Measurements from ENCODE around the gene GDF2.

DNA sequence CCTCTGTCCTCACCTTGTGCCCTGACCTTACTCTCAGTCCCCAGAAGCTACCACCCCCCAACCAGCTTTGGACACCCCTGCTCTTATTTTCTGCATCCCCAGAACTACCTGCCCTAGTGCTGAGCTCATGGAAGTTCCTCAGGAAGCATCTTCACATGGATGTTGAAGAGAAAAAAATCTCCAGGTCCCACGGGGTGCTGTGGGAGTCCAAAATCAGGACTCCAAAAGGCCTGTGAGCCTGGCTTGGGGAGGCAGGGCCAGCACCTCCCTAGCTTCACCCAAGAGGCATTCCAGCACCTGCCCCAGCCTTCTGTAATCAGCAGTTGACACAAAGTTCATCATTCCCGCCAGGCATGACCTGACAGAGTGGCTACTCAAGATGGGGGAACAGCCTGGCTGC lies 43.0 kb upstream of the GDF2 start:
- TF ChIP-seq, protein P1, sequence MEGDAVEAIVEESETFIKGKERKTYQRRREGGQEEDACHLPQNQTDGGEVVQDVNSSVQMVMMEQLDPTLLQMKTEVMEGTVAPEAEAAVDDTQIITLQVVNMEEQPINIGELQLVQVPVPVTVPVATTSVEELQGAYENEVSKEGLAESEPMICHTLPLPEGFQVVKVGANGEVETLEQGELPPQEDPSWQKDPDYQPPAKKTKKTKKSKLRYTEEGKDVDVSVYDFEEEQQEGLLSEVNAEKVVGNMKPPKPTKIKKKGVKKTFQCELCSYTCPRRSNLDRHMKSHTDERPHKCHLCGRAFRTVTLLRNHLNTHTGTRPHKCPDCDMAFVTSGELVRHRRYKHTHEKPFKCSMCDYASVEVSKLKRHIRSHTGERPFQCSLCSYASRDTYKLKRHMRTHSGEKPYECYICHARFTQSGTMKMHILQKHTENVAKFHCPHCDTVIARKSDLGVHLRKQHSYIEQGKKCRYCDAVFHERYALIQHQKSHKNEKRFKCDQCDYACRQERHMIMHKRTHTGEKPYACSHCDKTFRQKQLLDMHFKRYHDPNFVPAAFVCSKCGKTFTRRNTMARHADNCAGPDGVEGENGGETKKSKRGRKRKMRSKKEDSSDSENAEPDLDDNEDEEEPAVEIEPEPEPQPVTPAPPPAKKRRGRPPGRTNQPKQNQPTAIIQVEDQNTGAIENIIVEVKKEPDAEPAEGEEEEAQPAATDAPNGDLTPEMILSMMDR (conservative IDR thresholded peaks at IDR 0.05; ENCODE audit: low read depth in 2 of 2), result no peak
- no peak for TF ChIP-seq CREB1 (CRISPR knock-in tag; IDR thresholded peaks at IDR 0.05; ENCODE audit: low read depth)
- no peak for TF ChIP-seq EZH2phosphoT487 (IDR thresholded peaks at IDR 0.05; ENCODE audit: unreplicated experiment)
- TF ChIP-seq, protein P2, sequence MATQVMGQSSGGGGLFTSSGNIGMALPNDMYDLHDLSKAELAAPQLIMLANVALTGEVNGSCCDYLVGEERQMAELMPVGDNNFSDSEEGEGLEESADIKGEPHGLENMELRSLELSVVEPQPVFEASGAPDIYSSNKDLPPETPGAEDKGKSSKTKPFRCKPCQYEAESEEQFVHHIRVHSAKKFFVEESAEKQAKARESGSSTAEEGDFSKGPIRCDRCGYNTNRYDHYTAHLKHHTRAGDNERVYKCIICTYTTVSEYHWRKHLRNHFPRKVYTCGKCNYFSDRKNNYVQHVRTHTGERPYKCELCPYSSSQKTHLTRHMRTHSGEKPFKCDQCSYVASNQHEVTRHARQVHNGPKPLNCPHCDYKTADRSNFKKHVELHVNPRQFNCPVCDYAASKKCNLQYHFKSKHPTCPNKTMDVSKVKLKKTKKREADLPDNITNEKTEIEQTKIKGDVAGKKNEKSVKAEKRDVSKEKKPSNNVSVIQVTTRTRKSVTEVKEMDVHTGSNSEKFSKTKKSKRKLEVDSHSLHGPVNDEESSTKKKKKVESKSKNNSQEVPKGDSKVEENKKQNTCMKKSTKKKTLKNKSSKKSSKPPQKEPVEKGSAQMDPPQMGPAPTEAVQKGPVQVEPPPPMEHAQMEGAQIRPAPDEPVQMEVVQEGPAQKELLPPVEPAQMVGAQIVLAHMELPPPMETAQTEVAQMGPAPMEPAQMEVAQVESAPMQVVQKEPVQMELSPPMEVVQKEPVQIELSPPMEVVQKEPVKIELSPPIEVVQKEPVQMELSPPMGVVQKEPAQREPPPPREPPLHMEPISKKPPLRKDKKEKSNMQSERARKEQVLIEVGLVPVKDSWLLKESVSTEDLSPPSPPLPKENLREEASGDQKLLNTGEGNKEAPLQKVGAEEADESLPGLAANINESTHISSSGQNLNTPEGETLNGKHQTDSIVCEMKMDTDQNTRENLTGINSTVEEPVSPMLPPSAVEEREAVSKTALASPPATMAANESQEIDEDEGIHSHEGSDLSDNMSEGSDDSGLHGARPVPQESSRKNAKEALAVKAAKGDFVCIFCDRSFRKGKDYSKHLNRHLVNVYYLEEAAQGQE (IDR thresholded peaks at IDR 0.05; ENCODE audit: unreplicated experiment), result no peak
- no peak for TF ChIP-seq STAT1 (IDR thresholded peaks at IDR 0.05; ENCODE audit: unreplicated experiment)
- no peak for TF ChIP-seq POLR2AphosphoS5 (IDR thresholded peaks at IDR 0.05; ENCODE audit: low read depth)
- TF ChIP-seq, protein P3, sequence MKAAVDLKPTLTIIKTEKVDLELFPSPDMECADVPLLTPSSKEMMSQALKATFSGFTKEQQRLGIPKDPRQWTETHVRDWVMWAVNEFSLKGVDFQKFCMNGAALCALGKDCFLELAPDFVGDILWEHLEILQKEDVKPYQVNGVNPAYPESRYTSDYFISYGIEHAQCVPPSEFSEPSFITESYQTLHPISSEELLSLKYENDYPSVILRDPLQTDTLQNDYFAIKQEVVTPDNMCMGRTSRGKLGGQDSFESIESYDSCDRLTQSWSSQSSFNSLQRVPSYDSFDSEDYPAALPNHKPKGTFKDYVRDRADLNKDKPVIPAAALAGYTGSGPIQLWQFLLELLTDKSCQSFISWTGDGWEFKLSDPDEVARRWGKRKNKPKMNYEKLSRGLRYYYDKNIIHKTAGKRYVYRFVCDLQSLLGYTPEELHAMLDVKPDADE (IDR thresholded peaks at IDR 0.05), result no peak
- TF ChIP-seq EZH2 (IDR thresholded peaks at IDR 0.05; ENCODE audit: low read depth, unreplicated experiment), result no peak
- TF ChIP-seq JUNB (IDR thresholded peaks at IDR 0.05; ENCODE audit: unreplicated experiment), result no peak
- TF ChIP-seq ZNF331 (CRISPR knock-in tag; IDR thresholded peaks at IDR 0.05; ENCODE audit: low read depth), result no peak
- no peak for TF ChIP-seq NANOG (IDR thresholded peaks at IDR 0.05; ENCODE audit: borderline replicate concordance)
- TF ChIP-seq ZNF114 (CRISPR knock-in tag; IDR thresholded peaks at IDR 0.05), result no peak
- TF ChIP-seq, protein P4, sequence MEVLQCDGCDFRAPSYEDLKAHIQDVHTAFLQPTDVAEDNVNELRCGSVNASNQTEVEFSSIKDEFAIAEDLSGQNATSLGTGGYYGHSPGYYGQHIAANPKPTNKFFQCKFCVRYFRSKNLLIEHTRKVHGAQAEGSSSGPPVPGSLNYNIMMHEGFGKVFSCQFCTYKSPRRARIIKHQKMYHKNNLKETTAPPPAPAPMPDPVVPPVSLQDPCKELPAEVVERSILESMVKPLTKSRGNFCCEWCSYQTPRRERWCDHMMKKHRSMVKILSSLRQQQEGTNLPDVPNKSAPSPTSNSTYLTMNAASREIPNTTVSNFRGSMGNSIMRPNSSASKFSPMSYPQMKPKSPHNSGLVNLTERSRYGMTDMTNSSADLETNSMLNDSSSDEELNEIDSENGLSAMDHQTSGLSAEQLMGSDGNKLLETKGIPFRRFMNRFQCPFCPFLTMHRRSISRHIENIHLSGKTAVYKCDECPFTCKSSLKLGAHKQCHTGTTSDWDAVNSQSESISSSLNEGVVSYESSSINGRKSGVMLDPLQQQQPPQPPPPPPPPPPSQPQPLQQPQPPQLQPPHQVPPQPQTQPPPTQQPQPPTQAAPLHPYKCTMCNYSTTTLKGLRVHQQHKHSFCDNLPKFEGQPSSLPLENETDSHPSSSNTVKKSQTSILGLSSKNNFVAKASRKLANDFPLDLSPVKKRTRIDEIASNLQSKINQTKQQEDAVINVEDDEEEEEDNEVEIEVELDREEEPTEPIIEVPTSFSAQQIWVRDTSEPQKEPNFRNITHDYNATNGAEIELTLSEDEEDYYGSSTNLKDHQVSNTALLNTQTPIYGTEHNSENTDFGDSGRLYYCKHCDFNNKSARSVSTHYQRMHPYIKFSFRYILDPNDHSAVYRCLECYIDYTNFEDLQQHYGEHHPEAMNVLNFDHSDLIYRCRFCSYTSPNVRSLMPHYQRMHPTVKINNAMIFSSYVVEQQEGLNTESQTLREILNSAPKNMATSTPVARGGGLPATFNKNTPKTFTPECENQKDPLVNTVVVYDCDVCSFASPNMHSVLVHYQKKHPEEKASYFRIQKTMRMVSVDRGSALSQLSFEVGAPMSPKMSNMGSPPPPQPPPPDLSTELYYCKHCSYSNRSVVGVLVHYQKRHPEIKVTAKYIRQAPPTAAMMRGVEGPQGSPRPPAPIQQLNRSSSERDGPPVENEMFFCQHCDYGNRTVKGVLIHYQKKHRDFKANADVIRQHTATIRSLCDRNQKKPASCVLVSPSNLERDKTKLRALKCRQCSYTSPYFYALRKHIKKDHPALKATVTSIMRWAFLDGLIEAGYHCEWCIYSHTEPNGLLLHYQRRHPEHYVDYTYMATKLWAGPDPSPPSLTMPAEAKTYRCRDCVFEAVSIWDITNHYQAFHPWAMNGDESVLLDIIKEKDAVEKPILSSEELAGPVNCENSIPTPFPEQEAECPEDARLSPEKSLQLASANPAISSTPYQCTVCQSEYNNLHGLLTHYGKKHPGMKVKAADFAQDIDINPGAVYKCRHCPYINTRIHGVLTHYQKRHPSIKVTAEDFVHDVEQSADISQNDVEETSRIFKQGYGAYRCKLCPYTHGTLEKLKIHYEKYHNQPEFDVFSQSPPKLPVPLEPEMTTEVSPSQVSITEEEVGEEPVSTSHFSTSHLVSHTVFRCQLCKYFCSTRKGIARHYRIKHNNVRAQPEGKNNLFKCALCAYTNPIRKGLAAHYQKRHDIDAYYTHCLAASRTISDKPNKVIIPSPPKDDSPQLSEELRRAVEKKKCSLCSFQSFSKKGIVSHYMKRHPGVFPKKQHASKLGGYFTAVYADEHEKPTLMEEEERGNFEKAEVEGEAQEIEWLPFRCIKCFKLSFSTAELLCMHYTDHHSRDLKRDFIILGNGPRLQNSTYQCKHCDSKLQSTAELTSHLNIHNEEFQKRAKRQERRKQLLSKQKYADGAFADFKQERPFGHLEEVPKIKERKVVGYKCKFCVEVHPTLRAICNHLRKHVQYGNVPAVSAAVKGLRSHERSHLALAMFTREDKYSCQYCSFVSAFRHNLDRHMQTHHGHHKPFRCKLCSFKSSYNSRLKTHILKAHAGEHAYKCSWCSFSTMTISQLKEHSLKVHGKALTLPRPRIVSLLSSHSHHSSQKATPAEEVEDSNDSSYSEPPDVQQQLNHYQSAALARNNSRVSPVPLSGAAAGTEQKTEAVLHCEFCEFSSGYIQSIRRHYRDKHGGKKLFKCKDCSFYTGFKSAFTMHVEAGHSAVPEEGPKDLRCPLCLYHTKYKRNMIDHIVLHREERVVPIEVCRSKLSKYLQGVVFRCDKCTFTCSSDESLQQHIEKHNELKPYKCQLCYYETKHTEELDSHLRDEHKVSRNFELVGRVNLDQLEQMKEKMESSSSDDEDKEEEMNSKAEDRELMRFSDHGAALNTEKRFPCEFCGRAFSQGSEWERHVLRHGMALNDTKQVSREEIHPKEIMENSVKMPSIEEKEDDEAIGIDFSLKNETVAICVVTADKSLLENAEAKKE (CRISPR knock-in tag; IDR thresholded peaks at IDR 0.05), result no peak

All from GM23338 (cell line).